Brain pericyte (primary cell): ENCODE measurements around the gene CCDC154.
"Not testable (repeated sequence)": the region's sequence is repeated elsewhere in the genome, so short reads cannot be mapped to it uniquely, and the experiment has no call there.

Experiments used
- DNase-seq: peaks from one replicate; pipeline ENCODE4 v3.0.0-alpha.2; 2012; ENCODE audit warnings: low read depth, low spot score

CCDC154 gene

DNA sequence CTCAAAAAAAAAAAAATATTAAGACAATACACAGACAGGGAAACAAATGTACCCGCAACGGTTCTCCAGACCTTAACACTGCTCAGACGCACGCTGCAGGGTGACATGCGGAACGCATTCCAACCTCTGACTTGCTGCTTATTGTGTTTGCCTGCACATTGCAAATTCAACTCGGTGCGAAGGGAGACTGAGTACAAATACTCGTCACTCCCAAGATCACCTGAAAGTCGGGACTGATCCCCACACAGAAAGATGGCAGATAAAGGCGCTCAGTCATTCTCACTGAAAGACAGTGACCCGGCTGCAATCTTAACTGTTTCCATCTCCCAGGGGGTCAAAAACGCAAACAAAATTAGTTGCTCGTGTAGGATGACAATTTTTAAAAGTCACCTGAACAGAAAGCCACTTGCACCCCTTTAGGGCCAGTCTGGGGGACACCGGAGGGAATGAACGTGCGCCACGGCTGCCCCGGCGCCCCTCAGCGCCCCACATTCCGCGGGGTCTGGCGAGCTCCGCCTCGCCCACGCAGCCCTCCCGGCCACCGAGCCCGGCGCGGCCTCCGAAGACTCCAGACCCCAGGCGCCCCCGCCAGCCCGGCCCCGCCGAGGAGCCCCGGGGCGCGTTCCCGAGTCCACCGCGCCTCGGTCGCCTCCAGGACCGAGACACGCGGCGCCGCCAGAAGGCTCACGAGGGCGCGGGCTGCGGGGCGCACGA, 29.9 kb upstream of the CCDC154 start:
- no peak for DNase-seq

DNA sequence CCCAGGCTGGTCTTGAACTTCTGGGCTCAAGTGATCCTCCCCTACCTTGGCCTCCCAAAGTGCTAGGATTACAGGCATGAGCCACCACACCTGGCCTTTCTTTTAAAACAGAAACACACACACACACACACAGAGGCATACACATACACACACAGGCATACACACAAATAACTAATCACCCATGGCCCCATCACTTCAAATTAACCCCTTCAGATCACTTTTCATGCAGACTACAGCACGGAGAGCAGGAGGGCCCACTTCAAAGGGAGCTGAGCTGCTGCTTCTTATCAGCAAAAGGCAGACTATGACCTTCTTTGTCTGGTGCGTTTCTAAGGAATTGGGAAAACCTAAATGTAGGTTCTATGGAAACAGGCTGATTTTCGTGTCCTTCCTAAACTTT, 28.6 kb upstream of the CCDC154 start:
- DNase-seq: no peak

DNA sequence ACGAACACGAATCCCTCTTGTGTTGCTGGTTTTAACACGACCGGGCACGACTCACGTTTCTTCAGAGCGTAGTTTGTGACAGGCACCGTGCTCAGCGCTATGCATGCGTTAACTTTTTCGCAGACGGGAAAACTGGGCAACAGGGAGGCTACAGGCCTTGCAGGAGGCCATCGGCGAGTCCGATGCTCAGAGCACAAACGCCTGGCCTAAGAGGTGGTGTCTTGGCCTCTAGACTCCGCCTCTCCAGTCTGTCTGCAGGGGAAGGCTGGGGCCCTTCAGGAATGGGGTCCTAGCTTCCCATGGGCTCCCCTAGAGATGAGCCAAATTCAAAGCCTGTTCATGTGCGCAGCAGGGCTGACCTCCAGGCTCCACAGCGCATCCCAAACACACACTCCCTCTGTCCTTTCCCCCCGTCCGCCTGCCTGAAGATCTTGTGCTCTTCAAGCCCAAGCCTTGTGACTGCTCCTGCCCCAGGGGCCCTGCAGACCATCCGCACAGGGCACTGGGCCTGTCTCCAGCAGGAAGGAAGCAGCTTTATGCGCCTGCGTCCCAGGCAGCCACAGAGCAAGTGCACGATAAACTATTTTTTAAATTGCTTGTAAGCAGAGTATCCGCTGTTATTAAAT, 27.3 kb upstream of the CCDC154 start:
- no peak for DNase-seq

DNA sequence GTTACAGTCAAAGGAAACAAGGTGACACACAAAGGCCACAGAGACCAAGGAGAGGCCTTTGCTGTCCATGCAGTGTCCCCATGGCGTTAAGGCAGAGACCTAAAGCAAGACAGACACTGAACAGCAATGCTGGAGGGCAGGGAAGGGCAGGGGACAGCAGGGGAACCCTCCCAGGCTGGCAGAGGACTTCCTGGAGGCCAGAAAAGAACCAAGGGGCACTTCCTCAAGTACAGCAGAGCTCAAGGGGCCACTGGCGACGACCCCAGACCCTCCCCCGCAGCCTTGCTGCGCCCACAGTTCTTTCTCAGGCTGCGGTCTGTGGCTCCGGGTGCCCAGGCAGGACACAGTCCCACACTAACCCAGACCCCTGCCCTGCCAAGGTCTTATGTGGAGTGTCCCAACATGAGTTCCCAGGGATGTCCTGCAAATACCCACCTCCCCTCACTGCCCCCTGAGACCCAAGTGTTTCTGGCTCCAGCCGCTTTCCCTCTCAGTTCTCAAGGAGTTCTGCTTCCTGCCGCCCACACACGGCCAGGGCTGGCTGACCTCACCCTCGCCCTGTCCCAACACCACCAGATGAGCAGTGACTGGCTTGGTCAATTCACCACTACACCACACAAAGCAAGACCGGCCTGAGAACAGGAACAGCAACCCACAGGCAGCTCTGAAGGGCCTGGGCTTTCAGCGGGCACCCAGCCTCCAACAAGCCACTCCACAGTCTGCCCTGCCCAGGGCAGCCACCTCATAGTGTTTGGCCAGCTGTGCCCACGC, 26.3 kb upstream of the CCDC154 start:
- DNase-seq: no peak

DNA sequence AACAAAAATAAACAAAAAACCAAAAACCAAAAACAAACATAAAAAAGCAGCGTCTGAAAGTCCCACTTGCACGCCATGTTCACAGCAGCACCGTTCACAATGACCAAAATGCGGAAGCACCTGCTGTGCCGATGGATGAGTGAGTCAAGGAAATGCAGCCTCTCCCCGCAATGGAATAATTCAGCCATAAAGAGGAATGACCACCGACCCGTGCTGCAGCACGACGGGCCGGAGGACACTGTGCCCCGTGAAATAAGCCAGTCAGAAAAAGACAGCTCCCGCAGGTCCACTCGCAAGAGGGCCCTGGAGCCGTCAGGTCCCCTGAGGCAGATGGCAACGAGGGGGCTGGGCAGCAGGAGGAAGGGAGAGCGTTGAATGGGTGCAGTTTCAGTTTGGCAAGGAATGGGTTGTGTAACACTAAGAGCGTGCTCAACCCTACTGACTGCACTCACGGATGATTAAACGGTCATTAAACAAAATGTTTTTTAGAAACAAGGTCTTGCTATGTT, 25.4 kb upstream of the CCDC154 start:
- no peak for DNase-seq

DNA sequence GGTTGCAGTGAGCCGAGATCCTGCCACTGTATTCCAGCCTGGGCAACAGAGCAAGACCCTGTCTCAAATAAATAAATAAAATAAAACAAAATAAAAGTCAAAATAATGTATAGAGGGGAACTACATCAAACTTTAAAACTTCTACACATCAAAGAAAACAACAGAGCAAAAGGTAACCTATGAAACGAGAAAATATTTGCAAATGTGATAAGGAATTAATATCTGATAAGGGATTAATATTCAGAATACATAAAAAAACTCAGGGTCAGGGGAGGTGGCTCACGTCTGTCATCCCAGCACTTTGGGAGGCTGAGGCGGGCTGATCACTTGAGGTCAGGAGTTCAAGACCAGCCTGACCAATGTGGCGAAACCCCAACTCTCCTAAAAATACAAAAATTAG, 24.8 kb upstream of the CCDC154 start:
- DNase-seq: not testable (repeated sequence)

DNA sequence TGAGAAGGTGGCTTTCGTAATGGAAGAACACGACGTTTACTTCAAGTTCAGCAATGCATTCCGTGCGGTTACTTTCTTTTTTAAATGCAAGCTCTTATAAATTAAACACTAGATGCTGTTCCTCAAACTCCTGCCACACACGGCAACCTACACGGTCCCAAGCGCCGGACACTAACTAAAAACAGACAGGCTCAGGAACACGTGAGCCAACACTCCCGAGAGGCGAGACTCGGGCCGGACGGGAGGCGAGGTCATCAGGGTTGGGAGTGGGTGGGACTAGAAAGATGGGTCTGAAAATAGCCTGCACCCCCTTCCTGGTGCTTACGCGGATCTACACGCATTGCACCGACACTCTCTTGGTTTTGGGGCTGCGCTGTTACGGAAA, 24.1 kb upstream of the CCDC154 start:
- no peak for DNase-seq

DNA sequence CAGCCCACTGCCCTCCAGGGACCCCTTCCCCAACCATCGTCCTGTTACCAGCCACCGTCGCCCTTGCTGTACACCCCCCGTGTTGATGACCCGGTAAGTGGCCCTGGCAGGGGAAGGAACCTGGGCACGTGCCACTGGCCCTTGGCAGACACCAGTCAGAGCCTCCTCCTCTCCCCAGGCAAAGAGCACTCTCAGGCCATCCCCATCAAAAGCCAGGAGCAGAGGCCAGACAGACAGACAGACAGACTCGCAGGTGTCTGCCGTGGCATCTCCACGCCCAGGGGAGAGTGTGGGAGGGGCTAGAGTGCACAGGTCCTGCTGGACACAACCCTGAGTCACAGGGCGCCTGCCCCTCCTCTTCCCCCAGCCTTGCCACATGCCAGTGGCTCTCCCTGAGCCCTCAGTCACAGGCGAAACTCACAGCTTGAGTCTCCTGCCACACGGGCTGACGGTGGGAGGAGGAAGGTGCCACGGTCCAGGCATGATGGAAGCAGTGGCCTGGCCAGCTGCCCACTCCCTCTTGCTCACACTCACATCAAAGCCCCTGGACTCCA, 22.7 kb upstream of the CCDC154 start:
- no peak for DNase-seq

DNA sequence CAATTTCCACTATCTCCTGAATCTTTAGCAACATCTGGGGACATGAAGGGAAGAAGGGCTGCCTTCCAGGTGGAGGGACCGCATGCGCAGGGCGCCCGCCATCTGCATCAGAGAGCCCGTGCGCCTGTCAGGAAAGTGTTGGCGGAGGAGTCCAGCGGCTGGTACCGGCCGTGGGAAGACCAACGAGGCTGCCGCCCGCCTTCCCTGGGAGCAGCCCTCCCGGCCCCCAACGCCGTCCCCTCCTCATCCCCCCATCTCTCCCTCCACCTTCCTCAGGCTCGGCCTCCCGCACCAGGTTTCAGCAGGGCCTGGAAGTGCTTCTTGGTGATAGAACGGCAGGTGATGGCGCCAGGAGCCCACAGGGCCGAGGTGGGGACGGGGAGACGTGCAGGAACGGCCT, 21.7 kb upstream of the CCDC154 start:
- DNase-seq: no peak

DNA sequence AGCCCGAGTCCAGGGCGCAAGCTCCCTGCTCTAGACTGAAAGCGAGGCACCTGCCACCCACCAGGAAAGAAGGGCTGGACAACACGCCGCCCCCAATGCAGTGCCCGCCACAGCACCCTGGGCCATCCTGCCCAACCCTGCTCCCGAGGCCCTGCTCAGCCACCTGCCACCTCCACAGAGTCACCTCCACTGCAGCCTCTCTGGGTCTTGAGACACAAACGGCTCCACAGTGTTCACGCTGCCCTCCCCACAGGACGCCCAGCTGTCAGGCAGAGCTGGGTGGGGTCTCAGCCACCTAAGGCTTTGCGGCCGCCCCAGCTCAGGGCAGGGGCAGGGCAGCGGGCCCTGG, 21.2 kb upstream of the CCDC154 start:
- no peak for DNase-seq

DNA sequence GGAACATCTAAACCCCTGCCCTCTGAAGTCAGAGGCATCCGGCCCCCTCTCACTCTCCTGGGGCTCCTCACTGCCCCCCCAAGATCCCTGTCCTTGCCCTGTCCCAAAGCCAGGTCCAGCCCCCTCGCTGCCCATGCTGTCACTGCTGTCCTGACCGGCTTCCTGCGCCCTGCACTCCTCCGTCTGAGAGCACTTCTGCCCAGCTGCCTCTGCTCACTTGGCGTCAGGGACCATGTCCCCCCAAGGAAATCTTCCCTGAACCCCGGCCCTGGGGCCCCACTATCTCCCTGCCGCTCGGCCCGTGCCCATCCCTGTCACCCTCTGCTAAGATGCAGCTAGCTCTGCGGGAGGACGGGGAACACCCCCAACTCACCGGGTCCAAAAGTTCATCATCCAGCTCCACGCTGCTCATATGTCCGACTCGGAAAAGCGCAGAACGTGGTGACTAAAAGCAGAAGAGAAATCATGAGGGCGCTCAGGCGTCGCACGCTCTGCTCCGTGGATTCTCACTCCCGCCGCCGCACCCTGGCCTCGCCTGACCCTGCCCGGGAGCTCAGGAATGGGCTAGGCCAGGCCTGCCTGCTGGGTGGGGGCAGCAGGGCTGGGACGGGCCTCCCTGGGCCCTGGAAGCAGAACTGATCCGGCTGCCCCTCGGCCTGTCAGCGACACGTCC, 20.7 kb upstream of the CCDC154 start:
- no peak for DNase-seq

DNA sequence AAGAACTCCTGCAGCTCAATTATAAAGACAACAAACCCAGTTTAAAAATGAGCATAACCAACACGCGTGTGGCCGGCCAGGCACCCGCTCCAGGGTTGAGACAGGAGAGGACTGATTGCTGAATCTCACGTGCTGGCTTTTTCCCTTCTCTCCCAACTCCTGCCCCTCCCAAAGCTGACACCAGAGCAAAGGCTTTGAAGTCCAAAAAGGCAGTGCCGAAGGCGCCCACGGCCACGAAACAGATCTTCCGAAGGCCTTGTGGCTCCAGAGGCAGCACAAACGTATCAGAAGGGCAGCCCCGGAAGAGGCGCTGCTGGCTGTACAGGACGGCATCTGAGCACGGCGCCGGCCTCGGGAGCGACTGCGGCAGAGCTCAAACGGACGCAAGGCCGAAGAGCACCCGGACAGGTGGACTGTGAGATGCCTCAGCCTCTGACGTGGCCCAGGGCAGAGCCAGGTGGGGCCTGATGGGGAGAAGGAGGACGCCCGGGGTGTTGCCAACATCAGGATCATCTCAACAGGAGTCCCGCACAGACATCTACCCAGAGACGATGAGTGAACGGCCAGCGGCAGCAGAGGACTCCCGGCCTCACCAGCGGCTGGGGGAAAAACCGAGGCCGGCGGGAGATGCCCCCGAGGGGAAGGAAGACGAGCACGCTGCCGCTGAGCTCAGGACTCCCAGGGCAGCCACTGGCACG, 20.0 kb upstream of the CCDC154 start:
- DNase-seq: no peak

DNA sequence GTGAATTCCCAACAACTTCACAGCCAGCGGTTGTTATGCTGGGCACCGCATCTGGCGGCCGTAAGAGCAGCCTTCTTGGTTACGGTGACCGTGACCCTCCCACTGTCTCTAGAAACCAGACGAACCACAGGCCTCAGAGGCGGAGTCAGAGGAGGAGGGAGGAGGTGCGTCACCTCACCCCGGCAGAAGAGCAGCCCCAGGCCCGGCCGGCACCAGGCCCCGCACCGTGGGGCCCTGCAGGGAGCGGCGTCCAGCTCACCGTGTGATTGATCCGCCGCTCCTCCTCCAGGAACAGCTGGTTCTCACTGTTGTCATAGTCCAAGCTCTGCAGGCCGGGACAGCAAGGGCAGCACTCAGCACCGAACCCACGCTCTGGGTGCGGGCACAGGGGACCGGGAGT, 16.8 kb upstream of the CCDC154 start:
- no peak for DNase-seq

DNA sequence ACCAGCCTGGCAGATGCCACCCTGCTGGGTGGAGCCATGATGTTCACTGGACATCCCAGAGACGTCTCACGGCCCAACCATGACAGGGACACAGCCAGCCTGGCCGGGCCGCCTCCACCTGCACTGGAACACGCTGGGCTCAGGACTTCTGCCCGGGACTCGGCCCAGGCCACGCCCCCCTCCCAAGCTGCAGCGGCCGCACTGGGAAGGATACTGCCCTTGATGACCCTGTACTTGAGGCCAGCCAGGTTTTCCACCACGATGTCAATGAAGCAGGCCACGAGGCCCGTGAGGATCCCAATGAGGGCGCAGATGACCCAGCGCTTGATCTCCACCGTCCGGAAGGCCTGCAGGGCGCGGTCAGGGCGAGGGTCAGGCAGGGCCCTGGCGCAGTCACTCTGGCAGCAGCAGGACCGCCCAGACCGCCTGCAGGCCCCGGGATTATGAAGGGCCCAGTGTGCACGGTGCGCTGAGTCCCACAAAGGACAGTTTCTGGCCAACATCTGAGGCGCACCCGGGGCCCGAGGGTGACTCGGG, 16.3 kb upstream of the CCDC154 start:
- no peak for DNase-seq

DNA sequence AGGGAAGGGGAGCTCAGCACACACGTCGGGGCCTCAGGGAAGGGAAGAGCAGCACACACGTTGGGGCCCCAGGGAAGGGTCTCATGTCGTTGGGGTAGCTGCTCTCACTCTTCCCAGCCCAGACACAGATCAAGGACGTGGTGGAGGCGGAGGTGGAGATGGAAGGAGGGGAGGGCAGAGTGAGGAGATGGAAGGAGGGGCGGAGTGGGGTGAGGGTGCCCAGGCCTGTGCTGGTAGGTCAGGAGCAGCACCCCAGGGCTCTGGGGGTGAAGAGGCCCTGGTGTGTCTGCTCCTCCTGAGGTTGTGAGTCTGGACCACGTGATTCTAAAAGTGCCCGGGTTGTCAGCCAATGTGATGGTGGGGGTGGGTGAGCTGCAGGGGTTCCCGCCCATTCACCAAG, 15.6 kb upstream of the CCDC154 start:
- no peak for DNase-seq

DNA sequence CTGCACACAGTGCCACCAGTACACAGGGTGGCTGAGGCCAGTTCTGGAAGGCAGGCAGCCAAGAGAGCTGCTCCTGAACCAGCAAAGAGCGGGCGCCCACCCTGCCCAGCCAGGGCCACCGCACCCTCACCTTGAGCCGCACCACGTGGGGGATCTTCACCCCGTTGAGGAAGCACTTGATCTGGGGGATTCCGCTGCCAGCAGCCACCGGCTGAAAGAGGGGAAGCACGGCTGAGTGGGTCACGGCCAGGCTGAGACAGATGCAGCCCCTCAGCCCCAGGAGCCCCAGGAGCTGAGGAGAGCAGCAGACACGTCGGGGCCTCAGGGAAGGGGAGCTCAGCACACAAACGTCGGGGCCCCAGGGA, 14.6 kb upstream of the CCDC154 start:
- DNase-seq: no peak

DNA sequence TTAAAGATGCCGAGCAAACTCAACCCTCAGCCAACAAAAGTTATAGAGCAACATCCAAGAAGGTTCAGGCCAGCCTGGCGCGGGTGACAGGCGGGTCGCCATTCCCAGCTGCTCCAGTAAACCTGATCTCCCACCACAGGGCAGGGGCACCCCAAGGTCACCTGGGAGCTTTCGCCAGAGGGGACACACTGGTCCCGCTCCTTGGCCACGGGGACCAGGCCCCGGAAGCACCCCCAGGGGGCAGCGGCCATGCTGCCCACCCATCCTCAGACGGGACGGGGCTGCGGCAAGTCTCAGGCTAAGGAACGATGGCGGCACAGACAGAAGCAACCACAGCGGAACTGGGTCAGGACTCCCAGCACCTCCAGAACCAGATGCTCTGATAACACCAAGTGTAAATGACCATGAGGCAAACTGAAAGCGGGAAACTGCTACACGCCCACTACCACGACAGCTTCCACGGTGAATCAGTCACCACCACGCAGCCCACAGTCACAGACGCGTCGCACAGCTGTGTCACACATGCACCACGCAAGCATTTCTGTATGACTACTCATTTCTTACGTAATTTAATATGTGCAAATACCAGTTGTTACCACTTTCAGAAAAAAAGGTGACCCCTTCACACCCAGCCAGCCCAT, 14.1 kb upstream of the CCDC154 start:
- no peak for DNase-seq

DNA sequence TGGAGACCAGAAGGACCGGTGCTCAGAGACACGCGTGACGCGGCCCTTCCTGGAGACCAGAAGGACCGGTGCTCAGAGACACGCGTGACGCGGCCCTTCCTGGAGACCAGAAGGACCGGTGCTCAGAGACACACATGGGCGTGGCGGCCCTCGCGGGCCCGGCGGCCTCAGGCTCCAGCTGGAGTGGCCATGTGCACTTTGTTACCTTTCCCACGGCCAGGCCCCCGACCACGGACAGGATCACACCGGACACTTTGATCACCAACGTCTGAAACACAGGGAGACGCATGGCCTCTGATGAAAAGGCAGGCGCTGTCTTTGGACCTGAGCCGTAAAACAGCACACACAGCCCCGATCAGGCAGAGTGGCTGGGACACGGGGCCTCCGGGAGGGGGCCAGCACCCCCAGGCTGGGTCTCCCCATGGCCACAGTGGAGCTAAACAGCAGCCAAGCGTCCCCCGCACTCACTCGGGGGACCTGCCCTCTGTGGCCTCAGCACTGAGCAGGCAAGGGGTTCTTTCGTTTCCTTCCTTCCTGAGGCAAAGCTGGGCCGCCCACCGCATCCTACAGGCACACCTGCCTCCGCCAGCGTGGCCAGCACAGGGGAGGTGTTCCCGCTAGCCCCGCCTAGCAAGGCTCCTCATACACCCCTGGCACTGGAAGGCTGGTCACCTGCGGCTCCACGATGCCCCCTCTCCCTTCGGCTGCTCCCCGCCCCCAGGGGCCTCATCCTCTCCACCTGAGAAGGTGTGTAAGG, 13.3 kb upstream of the CCDC154 start:
- no peak for DNase-seq

DNA sequence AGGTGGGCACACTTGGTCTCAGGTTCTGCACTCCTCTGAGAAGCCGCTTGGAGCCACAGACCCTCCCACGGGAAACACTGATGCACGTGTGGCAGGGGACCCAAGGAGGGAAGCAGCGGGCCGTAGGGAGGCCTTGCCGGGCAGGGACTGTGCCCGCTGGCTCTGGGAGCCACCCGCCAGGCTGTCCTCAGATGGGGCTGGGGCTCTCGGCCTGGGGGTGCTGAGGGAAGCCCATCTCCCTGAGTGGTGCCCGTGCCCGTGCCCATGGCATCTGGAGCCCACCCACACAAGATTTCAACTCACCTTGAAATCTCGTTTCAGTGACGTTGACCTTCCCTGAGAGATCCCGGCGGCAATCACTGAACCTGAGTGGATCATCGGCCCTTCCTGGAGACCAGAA, 12.6 kb upstream of the CCDC154 start:
- no peak for DNase-seq
